Activated naive CD4-positive, alpha-beta T cell treated with anti-CD3 and anti-CD28 coated beads, Interleukin-2, amount 50 U/mL, for 16 hours (primary cell): ENCODE results near the gene GM2A.
"Not testable (repeated sequence)": the region's sequence is repeated elsewhere in the genome, so short reads cannot be mapped to it uniquely, and the experiment has no call there.

Experiments
- DNase-seq: peaks from one replicate; pipeline ENCODE4 v3.0.0-alpha.2; 2020

Gene GM2A

GRCh38 chr5:151295791-151296477 lies 42.9 kb downstream of the GM2A start:
- no peak for DNase-seq

- DNase-seq, result no peak
These were observed 43.5 kb downstream of the GM2A start for GRCh38 chr5:151296478-151296830.

GRCh38 chr5:151296974-151297373 lies 44.0 kb downstream of the GM2A start:
- DNase-seq, result no peak

- no peak for DNase-seq
These were observed 45.3 kb downstream of the GM2A start for GRCh38 chr5:151298063-151298855.

- no peak for DNase-seq
These were observed 50.7 kb downstream of the GM2A start, which contains the start of gene SLC36A3 for GRCh38 chr5:151303666-151304065. SLC36A3 (minus strand) TSS chr5:151303766; CDS start chr5:151303354, 412 bp downstream.

- not testable (repeated sequence) for DNase-seq
These were observed 56.3 kb downstream of the GM2A start for GRCh38 chr5:151309266-151309665.

GRCh38 chr5:151309821-151310220 lies 56.8 kb downstream of the GM2A start:
- DNase-seq, result not testable (repeated sequence)

- DNase-seq, result no peak
These were observed 57.9 kb downstream of the GM2A start for GRCh38 chr5:151310932-151311331.

GRCh38 chr5:151312756-151313324 lies 59.9 kb downstream of the GM2A start:
- DNase-seq, result no peak

- DNase-seq, result no peak
These were observed 60.4 kb downstream of the GM2A start for GRCh38 chr5:151313357-151313756.

- peak; percentile 60 for DNase-seq
These were observed 63.1 kb downstream of the GM2A start for GRCh38 chr5:151315998-151316597.

GRCh38 chr5:151317871-151318270 lies 64.9 kb downstream of the GM2A start:
- DNase-seq, result no peak

GRCh38 chr5:151318850-151319732 lies 66.1 kb downstream of the GM2A start:
- DNase-seq, result no peak
